DOHH2 (cell line): Measurements from ENCODE around the gene PLPPR1.

Experiments
- EZH2phosphoT487 ChIP-seq: fragments of 200-600 bp; sonication (generic); IDR thresholded peaks from 2 replicates; pipeline ENCODE4 v1.6.1; 2017; ENCODE audit warnings: borderline replicate concordance, mild to moderate bottlenecking, antibody characterized with exemption, low read length, moderate library complexity, mixed read lengths
- TF ChIP-seq, protein P1 (sequence below): fragments of 200-600 bp; sonication (generic); IDR thresholded peaks from one replicate; pipeline ENCODE4 v1.5.1; 2014; ENCODE audit warnings: antibody characterized with exemption, mild to moderate bottlenecking, low read depth, low read length; ENCODE audit not compliant: poor library complexity, severe bottlenecking

DNA sequence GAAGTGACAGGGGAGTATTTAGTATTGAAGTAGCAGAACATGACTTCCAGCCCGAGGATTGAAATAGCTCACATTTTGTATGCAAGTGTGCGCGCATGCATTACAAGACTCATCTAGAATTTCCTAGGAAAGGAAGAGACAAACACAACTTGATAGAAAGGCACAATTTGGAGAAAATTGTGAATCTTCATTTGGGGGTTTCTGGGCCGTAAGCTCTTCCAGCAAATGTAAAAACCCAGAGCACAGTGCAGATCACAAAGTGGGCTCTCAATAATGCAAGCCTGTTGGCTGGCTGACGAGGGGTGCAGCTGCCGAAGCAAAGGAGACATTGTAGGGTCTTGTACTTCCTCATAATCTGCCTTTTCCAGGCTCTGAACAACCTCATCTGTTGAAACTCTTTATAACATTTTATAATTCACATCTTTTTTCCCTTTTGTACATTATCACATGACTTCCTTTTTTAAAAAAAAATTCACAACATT lies 247.3 kb downstream of the PLPPR1 start:
- TF ChIP-seq, protein P1, sequence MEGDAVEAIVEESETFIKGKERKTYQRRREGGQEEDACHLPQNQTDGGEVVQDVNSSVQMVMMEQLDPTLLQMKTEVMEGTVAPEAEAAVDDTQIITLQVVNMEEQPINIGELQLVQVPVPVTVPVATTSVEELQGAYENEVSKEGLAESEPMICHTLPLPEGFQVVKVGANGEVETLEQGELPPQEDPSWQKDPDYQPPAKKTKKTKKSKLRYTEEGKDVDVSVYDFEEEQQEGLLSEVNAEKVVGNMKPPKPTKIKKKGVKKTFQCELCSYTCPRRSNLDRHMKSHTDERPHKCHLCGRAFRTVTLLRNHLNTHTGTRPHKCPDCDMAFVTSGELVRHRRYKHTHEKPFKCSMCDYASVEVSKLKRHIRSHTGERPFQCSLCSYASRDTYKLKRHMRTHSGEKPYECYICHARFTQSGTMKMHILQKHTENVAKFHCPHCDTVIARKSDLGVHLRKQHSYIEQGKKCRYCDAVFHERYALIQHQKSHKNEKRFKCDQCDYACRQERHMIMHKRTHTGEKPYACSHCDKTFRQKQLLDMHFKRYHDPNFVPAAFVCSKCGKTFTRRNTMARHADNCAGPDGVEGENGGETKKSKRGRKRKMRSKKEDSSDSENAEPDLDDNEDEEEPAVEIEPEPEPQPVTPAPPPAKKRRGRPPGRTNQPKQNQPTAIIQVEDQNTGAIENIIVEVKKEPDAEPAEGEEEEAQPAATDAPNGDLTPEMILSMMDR: no peak
- no peak for TF ChIP-seq EZH2phosphoT487
